ENCODE results near the gene FAM13C. TPM values are rescaled to one million over a fixed set of nuclear protein-coding genes. Genes with fewer than 3 reads are reported as not detected.
A peak's percentile ranks its signal among the peaks of the same experiment; 100 is the strongest.

Gene FAM13C
- total RNA-seq, 1 donor from 2014 or later: 10.7 TPM

DNA sequence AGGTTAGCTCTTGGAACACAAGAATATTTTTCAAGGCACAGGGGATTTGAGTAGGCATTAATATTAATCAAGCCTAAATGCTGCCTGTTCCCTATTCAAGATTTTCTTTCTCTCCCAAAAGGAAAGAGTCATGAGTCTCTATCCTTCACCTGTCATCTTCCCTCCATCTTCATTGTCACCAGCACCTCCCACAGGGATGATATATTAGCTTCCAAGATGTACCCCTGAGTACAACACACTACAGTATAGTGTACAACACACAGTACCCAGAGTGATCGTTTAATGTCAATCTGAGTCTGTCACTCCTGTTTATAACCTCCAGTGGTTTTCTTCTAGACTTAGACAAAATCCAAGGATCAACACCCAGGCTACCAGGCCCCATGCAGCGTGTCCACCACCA, 50.1 kb downstream of the FAM13C start:
- Histone ChIP-seq H3K4me1 (peaks cover 0 to 15% of the 10 kb centered on the region in 2 donors), H3K36me3 (no peaks in the 10 kb centered on the region), H3K9me3 (no peaks in the 10 kb centered on the region), H3K4me3 (no peak overlapping the region), H3K27me3 (no peaks in the 10 kb centered on the region), H3K27ac (no peak overlapping the region)
- intact Hi-C loops (cut with DNase I): no loop called here
- no peak for DNase-seq (ENCODE audit: low spot score in 2 of 2)
- no peak for TF ChIP-seq CTCF (IDR thresholded peaks at IDR 0.05)

DNA sequence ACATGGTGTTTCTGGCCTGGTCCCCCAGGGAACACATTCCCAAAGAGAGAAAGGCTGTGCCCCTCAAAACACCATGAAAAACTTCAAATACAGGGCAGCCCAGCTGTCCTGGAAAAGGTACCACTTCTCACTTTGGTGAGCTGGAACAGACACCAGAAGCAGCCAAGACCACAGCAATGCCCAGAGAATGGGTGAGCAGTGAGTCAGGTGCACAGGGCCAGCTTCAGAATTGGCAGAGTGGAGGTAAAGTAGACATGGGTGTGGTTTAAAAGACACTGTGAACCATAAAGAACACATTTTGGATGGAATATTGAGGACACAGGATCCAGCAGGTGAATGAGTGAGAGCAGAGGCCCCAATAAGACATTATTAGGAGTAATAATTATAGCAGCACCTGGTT, 51.3 kb downstream of the FAM13C start:
- no peak overlapping the region for H3K4me3 ChIP-seq
- no peak for TF ChIP-seq CTCF (IDR thresholded peaks at IDR 0.05)
- no peaks in the 10 kb centered on the region for H3K36me3 ChIP-seq
- H3K9me3 ChIP-seq: no peaks in the 10 kb centered on the region
- H3K27me3 ChIP-seq: no peaks in the 10 kb centered on the region
- intact Hi-C loops (cut with DNase I): no loop called here
- peaks cover 0 to 15% of the 10 kb centered on the region in 2 donors for H3K4me1 ChIP-seq
- DNase-seq (ENCODE audit: low spot score in 2 of 2): no peak
- H3K27ac ChIP-seq: peak overlapping the region in 1 of 2 donors; percentile 49

- Histone ChIP-seq H3K4me1 (peaks cover 0 to 15% of the 10 kb centered on the region in 2 donors), H3K4me3 (no peak overlapping the region), H3K36me3 (no peaks in the 10 kb centered on the region), H3K9me3 (no peaks in the 10 kb centered on the region), H3K27ac (peak overlapping the region in 1 of 2 donors; percentile 49), H3K27me3 (no peaks in the 10 kb centered on the region)
- intact Hi-C loops (cut with DNase I): no loop called here
- TF ChIP-seq CTCF (IDR thresholded peaks at IDR 0.05): no peak
- DNase-seq (ENCODE audit: low spot score in 2 of 2): no peak
Measured at GRCh38 chr10:59310324-59310914, 51.9 kb downstream of the FAM13C start.

- no peaks in the 10 kb centered on the region for H3K4me1 ChIP-seq
- intact Hi-C loops (cut with DNase I): no loop called here
Measured at GRCh38 chr10:59304521-59305097, 57.7 kb downstream of the FAM13C start.

DNA sequence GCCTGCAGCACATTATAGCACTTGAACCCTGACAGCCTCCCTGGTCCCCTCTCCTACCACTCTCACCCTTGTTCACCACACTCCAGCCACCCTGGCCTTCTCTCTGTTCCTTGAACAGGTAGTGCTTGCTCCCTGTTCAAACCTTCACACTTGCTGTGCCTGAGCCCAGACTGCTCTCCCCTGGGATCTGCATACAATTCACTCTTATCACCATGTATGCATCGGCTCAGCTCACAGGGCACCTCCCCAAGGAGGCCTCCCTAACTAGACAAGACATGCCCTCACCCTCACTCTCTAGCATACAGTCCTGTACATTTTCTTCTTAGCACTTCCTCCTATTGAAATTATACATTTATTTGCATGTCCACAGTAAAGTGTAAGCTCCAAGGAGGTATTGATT, 59.3 kb downstream of the FAM13C start:
- Histone ChIP-seq H3K4me3 (no peak overlapping the region), H3K27me3 (no peaks in the 10 kb centered on the region), H3K4me1 (no peaks in the 10 kb centered on the region), H3K27ac (no peak overlapping the region), H3K36me3 (no peaks in the 10 kb centered on the region), H3K9me3 (no peaks in the 10 kb centered on the region)
- no peak for TF ChIP-seq CTCF (IDR thresholded peaks at IDR 0.05)
- DNase-seq (ENCODE audit: low spot score in 2 of 2): no peak
- intact Hi-C loops (cut with DNase I): no loop called here

More at GRCh38 chr10:59304521-59305097, 57.7 kb downstream of the FAM13C start:
- no peak for DNase-seq (ENCODE audit: low spot score in 2 of 2)
- Histone ChIP-seq H3K27ac (no peak overlapping the region), H3K36me3 (no peaks in the 10 kb centered on the region), H3K27me3 (no peaks in the 10 kb centered on the region), H3K9me3 (no peaks in the 10 kb centered on the region), H3K4me3 (no peak overlapping the region)
- TF ChIP-seq CTCF (IDR thresholded peaks at IDR 0.05): no peak

Measured in ascending aorta (tissue), 2 donors.